RWPE1 (cell line): ENCODE measurements around the gene NFKB1.

Experiments
- CTCF ChIA-PET: fragments of 350-600 bp; sonication (Branson Sonifier 250); formaldehyde crosslinking; extraction: SDS; loops from one replicate; lab custom pipeline; 2021; lab: Yijun Ruan, JAX
- POLR2A ChIA-PET: fragments of 400-600 bp; formaldehyde crosslinking; extraction: SDS; loops from one replicate; lab custom pipeline; 2020; ENCODE audit warnings: antibody characterized with exemption; ENCODE audit not compliant: low non-redundant PET; lab: Yijun Ruan, JAX
- DNase-seq: peaks from one replicate; pipeline ENCODE4 v3.0.0; 2012; ENCODE audit warnings: low spot score
- H3K27ac ChIP-seq: fragments of 450-650 bp; 2 replicates; pipeline ENCODE4 v1.5.1; 2017
- CTCF ChIP-seq: fragments of 450-650 bp; conservative IDR thresholded peaks from 2 replicates; pipeline ENCODE4 v1.5.1; 2017; ENCODE audit warnings: low read depth, mild to moderate bottlenecking

The NFKB1 gene

GRCh38 chr4:102586644-102587021, 85.5 kb downstream of the NFKB1 start:
- POLR2A ChIA-PET: no interaction called here
- no peak for DNase-seq
- TF ChIP-seq CTCF: no peak
- CTCF ChIA-PET: no interaction called here
- no peak overlapping the region for H3K27ac ChIP-seq

GRCh38 chr4:102589743-102590142, 88.6 kb downstream of the NFKB1 start:
- ChIA-PET CTCF (no interaction called here), POLR2A (no interaction called here)
- no peak for TF ChIP-seq CTCF

GRCh38 chr4:102592256-102592655, 91.1 kb downstream of the NFKB1 start:
- CTCF ChIA-PET: no interaction called here
- TF ChIP-seq CTCF: no peak
- POLR2A ChIA-PET: no interaction called here

More at GRCh38 chr4:102589743-102590142, 88.6 kb downstream of the NFKB1 start:
- H3K27ac ChIP-seq: no peak overlapping the region
- DNase-seq: no peak

GRCh38 chr4:102593147-102593546, 92.0 kb downstream of the NFKB1 start:
- no peak overlapping the region for H3K27ac ChIP-seq
- ChIA-PET POLR2A (no interaction called here), CTCF (interaction anchor here (0.6 to 0.8 kb wide), 2 partner anchors 144 to 402 kb away, joined by 3 read pairs; no protein-coding TSS in a partner anchor)
- DNase-seq: no peak
- TF ChIP-seq CTCF: no peak

More at GRCh38 chr4:102592256-102592655, 91.1 kb downstream of the NFKB1 start:
- DNase-seq: no peak
- no peak overlapping the region for H3K27ac ChIP-seq

GRCh38 chr4:102594000-102594399, 92.8 kb downstream of the NFKB1 start:
- H3K27ac ChIP-seq: no peak overlapping the region
- DNase-seq: no peak
- no peak for TF ChIP-seq CTCF
- CTCF ChIA-PET: no interaction called here
- POLR2A ChIA-PET: no interaction called here

- POLR2A ChIA-PET: no interaction called here
- CTCF ChIA-PET: no interaction called here
- H3K27ac ChIP-seq: no peak overlapping the region
- TF ChIP-seq CTCF: no peak
- no peak for DNase-seq
Measured at GRCh38 chr4:102596532-102596931, 95.4 kb downstream of the NFKB1 start.
